NCI-H510A (cell line): ENCODE results near the gene CAMSAP2.
"Not testable (repeated sequence)": the region's sequence is repeated elsewhere in the genome, so short reads cannot be mapped to it uniquely, and the experiment has no call there.

ENCODE experiments used
- DNase-seq: peaks from one replicate; lab custom pipeline; 2025; lab: John Stamatoyannopoulos, UW

Gene CAMSAP2

GRCh38 chr1:200780545-200781369 lies 42.1 kb downstream of the CAMSAP2 start:
- no peak for DNase-seq

- no peak for DNase-seq
These were observed 45.2 kb downstream of the CAMSAP2 start for GRCh38 chr1:200783926-200784325.

- DNase-seq, result no peak
These were observed 45.9 kb downstream of the CAMSAP2 start for GRCh38 chr1:200784576-200784975.

GRCh38 chr1:200786788-200787187 lies 48.1 kb downstream of the CAMSAP2 start:
- no peak for DNase-seq

- DNase-seq, result no peak
These were observed 49.2 kb downstream of the CAMSAP2 start for GRCh38 chr1:200787896-200788387.

- DNase-seq, result not testable (repeated sequence)
These were observed 52.3 kb downstream of the CAMSAP2 start for GRCh38 chr1:200791012-200791411.

GRCh38 chr1:200793677-200794076 lies 55.0 kb downstream of the CAMSAP2 start:
- DNase-seq, result no peak

- DNase-seq, result no peak
These were observed 55.9 kb downstream of the CAMSAP2 start for GRCh38 chr1:200794506-200795065.

- no peak for DNase-seq
These were observed 56.5 kb downstream of the CAMSAP2 start for GRCh38 chr1:200795156-200795555.

- DNase-seq, result no peak
These were observed 63.3 kb downstream of the CAMSAP2 start for GRCh38 chr1:200802042-200802441.

- DNase-seq, result peak; percentile 67
These were observed 64.3 kb downstream of the CAMSAP2 start for GRCh38 chr1:200802865-200803512.

GRCh38 chr1:200805719-200806118 lies 67.0 kb downstream of the CAMSAP2 start:
- DNase-seq, result no peak

GRCh38 chr1:200808846-200809245 lies 70.2 kb downstream of the CAMSAP2 start:
- no peak for DNase-seq

- DNase-seq, result no peak
These were observed 73.0 kb downstream of the CAMSAP2 start for GRCh38 chr1:200811704-200812103.

GRCh38 chr1:200816624-200817224 lies 78.0 kb downstream of the CAMSAP2 start:
- DNase-seq, result not testable (repeated sequence)

GRCh38 chr1:200818248-200818647 lies 79.6 kb downstream of the CAMSAP2 start:
- DNase-seq, result no peak

- DNase-seq, result no peak
These were observed 81.0 kb downstream of the CAMSAP2 start for GRCh38 chr1:200819726-200820125.

GRCh38 chr1:200831091-200831490 lies 92.4 kb downstream of the CAMSAP2 start:
- DNase-seq, result no peak

- no peak for DNase-seq
These were observed 95.7 kb downstream of the CAMSAP2 start for GRCh38 chr1:200834383-200834782.

GRCh38 chr1:200836213-200836612 lies 97.5 kb downstream of the CAMSAP2 start:
- no peak for DNase-seq

GRCh38 chr1:200837931-200838571 lies 99.4 kb downstream of the CAMSAP2 start:
- DNase-seq, result no peak
